ENCODE results near the gene DMBT1.

DNA sequence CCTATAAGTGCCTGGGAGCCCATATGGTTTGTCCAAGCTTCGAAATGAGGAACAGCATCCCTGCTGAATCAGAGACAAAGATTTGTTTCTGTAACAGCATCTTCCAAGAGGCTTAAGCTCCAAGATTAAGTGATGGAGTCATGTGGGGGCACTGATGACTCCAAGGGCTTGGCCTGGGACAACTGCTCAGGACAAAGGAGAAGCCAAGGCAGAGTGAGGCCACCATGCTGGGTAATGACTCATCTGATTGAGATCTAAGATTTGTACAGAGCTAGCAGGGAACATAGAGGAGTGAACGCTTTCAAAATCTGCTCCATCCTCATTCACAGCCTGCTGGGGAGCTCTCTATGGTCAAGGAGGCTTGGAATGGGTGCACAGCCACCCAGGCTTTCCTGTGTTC lies 89.8 kb downstream of the DMBT1 start:
- TF ChIP-seq YY1 (IDR thresholded peaks at IDR 0.05) (no peak), TAF1 (conservative IDR thresholded peaks at IDR 0.05) (no peak), ATF3 (IDR thresholded peaks at IDR 0.05) (no peak), RXRA (IDR thresholded peaks at IDR 0.05) (no peak), RAD21 (IDR thresholded peaks at IDR 0.05) (no peak)
- TF ChIP-seq, protein P1, sequence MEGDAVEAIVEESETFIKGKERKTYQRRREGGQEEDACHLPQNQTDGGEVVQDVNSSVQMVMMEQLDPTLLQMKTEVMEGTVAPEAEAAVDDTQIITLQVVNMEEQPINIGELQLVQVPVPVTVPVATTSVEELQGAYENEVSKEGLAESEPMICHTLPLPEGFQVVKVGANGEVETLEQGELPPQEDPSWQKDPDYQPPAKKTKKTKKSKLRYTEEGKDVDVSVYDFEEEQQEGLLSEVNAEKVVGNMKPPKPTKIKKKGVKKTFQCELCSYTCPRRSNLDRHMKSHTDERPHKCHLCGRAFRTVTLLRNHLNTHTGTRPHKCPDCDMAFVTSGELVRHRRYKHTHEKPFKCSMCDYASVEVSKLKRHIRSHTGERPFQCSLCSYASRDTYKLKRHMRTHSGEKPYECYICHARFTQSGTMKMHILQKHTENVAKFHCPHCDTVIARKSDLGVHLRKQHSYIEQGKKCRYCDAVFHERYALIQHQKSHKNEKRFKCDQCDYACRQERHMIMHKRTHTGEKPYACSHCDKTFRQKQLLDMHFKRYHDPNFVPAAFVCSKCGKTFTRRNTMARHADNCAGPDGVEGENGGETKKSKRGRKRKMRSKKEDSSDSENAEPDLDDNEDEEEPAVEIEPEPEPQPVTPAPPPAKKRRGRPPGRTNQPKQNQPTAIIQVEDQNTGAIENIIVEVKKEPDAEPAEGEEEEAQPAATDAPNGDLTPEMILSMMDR (IDR thresholded peaks at IDR 0.05; ENCODE audit: low read depth, low read length, missing input control), result no peak

Measured in liver (tissue), 3 donors.